Raji (cell line): ENCODE data around the gene PHF2.

ENCODE experiments used
- POLR2A ChIP-seq: IDR thresholded peaks from 2 replicates; pipeline ENCODE4 v1.6.1; 2011; ENCODE audit warnings: low read depth, low read length, control low read depth; ENCODE audit not compliant: insufficient read depth

The PHF2 gene

GRCh38 chr9:93600504-93600903 lies 24.1 kb downstream of the PHF2 start:
- TF ChIP-seq POLR2A = no peak

DNA sequence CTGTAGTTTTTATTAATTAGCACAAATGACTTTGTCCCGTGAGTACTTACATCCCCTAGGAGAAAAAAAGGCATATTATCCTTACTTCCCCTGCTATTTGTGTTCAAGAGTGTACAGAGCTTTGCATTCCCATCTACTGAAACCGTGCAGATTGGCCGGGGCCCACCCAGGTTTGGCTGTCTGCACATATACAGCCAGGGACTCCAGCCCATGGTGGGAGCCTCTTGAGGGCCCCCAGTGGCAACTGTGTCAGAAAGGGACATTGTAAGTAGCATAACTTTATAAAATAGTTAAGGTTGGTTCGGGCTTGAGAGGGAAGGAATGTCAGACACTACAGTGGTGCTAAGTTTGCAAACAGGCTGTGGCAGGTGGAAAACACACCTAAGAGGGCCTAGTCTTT lies 24.7 kb downstream of the PHF2 start:
- TF ChIP-seq POLR2A = no peak

GRCh38 chr9:93601666-93602065 lies 25.3 kb downstream of the PHF2 start:
- TF ChIP-seq POLR2A = no peak

DNA sequence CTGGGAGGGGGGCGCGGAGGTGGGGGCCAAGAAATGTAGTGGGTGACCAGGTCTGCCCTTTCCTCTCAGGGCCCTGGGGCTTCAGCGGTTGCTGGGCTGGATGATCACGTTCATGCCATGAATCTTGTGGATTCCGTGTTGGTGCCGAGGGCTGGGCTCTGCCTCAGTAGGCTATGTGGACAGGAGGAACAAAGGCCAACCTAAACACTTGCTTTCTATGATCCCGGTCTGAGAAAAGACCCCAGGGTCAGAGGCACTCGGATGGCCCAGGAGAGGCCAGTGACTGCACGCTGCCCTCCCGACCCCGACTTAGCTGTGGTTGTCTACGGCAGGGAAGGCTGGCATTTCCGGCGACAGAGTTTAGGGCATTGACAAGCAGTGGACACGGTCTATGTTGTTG lies 26.6 kb downstream of the PHF2 start:
- TF ChIP-seq POLR2A = no peak

- TF ChIP-seq POLR2A = no peak
Measured at GRCh38 chr9:93603906-93604326, 27.5 kb downstream of the PHF2 start.

DNA sequence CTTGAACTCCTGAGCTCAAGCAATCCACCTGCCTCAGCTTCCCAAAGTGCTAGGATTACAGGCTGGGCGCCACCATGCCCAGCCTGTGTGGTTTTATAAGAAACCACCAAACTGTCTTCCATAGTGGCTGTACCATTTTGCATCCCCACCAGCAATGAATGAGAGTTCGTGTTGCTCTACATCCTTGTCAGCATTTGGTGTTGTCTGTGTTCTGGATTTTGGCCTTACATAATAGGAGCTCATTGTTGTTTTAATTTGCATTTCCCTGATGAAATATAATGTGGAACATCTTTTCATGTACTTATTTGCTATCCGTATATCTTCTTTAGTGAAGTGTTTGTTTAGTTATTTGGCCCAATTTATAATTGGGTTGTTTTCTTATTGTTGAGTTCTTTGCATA lies 29.8 kb downstream of the PHF2 start:
- no peak for TF ChIP-seq POLR2A

DNA sequence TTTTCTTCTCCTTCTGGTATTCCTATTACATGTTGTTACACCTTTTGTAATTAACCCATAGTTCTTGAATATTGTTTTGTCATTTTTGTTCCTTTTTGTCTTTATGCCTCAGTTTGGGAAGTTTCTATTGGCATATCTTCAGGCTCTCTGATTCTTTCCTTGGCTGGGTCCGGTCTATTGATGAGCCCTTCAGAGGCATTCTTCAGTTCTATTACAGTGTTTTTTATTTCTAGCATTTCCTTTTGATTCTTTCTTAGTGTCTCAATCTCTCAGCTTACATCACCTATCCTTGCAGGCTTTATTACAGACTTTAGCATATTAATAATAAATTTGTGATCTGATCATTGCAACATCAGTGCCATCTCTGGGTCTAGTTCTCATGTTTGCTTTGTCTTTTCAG lies 33.8 kb downstream of the PHF2 start:
- no peak for TF ChIP-seq POLR2A

DNA sequence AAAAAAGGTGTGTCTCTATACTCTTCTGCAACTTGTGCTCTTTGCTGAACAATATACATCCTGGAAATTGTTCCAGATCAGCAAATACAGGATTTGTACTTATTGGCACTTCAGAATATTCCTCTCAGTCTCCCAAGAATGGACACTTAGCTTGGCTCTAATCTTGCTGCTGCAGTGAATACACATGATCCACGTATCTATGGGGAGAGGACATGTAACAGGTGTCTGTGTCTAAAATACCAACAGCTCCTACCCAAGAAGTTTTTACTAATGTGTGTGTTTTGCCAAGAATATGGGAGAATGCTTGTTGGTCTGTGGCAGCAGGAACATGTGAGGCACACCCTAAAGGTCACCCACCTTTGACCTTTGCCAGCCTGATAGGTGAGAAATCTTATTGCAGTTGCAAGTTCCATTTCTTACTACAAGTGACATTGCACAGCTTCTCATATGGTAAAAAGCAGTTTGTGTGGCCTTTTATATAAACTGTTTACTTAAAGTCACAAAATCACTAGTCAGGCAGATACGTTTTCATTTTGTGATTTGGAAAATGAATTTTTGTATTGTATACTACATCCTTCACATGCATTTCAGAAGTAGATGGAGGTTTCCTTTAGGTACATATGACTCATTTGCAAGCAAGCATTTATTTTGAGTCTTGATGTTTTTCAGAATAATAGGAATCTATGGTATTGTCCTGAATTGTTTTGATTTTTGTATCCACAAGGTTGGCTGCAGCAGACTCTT lies 35.8 kb downstream of the PHF2 start:
- no peak for TF ChIP-seq POLR2A

GRCh38 chr9:93612796-93613154 lies 36.4 kb downstream of the PHF2 start:
- no peak for TF ChIP-seq POLR2A

GRCh38 chr9:93613174-93613573 lies 36.8 kb downstream of the PHF2 start:
- no peak for TF ChIP-seq POLR2A

- TF ChIP-seq POLR2A = no peak
Measured at GRCh38 chr9:93613791-93614190, 37.4 kb downstream of the PHF2 start.

GRCh38 chr9:93614830-93615468 lies 38.6 kb downstream of the PHF2 start:
- TF ChIP-seq POLR2A = no peak

GRCh38 chr9:93616044-93616443 lies 39.7 kb downstream of the PHF2 start:
- TF ChIP-seq POLR2A = no peak

DNA sequence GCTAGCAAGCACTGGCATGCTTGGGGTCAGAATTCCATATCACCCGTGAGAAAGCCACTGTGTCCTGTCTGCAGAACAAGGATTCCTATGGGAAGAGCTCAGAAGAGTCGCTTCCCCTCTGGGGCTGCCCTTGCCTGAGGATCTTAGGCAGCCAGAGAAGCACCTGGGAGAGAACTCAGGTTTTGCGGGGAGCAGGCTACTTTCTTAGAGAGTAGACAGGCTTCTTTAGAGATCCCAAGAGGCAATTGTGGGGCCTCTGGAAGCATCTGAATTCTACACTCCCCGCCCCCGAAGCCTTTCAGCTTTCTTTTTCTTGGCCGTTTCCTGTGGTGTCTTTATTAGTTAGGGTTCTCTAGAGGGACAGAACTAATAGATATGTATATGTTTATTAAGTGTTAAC lies 40.9 kb downstream of the PHF2 start:
- TF ChIP-seq POLR2A = no peak

- no peak for TF ChIP-seq POLR2A
Measured at GRCh38 chr9:93619272-93619775, 42.9 kb downstream of the PHF2 start.

DNA sequence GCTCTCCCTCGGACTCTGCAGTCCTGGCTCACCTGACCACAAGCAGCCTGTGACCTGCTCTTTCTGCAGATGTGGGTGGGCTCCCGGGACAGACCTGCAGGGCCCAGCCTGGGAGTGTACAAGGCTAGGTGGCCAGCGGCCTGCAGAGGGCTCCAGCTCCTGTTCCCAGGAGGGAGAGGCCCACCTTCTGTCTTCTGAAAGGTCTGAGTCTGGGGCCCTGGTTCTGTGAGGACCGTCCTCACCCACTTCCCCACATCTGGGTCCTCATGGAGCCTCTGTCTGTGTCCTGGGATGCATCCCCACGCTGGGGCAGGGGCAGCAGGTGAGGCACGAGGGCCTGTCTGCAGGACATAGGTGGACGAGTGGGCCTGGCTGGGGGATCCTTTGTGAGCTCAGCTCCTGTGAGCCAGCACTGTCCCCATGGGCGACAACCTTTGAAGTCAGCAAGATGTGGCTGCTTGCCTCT lies 43.7 kb downstream of the PHF2 start:
- no peak for TF ChIP-seq POLR2A
